ENCODE data around the gene CDK2AP2.

Gene CDK2AP2

GRCh38 chr11:67503119-67504004 is 4.6 kb downstream of the CDK2AP2 start:
- DNase-seq: no peak

GRCh38 chr11:67502328-67502979 is 5.5 kb downstream of the CDK2AP2 start:
- no peak for DNase-seq

GRCh38 chr11:67501854-67502253 is 6.1 kb downstream of the CDK2AP2 start:
- DNase-seq: no peak

GRCh38 chr11:67500831-67501715 is 6.9 kb downstream of the CDK2AP2 start:
- no peak for DNase-seq

GRCh38 chr11:67500484-67500821 is 7.5 kb downstream of the CDK2AP2 start:
- DNase-seq: no peak

- DNase-seq: no peak
Observed at GRCh38 chr11:67499808-67500483, 8.0 kb downstream of the CDK2AP2 start.

- no peak for DNase-seq
Observed at GRCh38 chr11:67498544-67498972, 9.4 kb downstream of the CDK2AP2 start.

- DNase-seq: no peak
Observed at GRCh38 chr11:67497656-67498291, 10.2 kb downstream of the CDK2AP2 start.

- DNase-seq: no peak
Observed at GRCh38 chr11:67496113-67496512, 11.8 kb downstream of the CDK2AP2 start.

- no peak for DNase-seq
Observed at GRCh38 chr11:67495234-67496005, 12.5 kb downstream of the CDK2AP2 start.

- no peak for DNase-seq
Observed at GRCh38 chr11:67494371-67495233, 13.4 kb downstream of the CDK2AP2 start.

- DNase-seq: no peak
Observed at GRCh38 chr11:67493548-67494370, 14.2 kb downstream of the CDK2AP2 start.

GRCh38 chr11:67492801-67493547 is 15.0 kb downstream of the CDK2AP2 start:
- no peak for DNase-seq

GRCh38 chr11:67492069-67492727 is 15.8 kb downstream of the CDK2AP2 start:
- no peak for DNase-seq

GRCh38 chr11:67491276-67492068 is 16.5 kb downstream of the CDK2AP2 start:
- no peak for DNase-seq

- DNase-seq: no peak
Observed at GRCh38 chr11:67490727-67491065, 17.3 kb downstream of the CDK2AP2 start.
